Smooth muscle cell (in vitro differentiated cells): ENCODE data around the gene ZNF43. TPM values are rescaled to one million over a fixed set of nuclear protein-coding genes. Genes with fewer than 3 reads are reported as not detected.

Experiments used
- DNase-seq: peaks from one replicate; lab custom pipeline; 2025; ENCODE audit not compliant: unreplicated experiment; lab: John Stamatoyannopoulos, UW
- H2AFZ ChIP-seq: fragments of 200-600 bp; sonication (generic); 2 replicates; pipeline ENCODE4 v1.6.0; 2016; ENCODE audit warnings: antibody characterized with exemption, low read depth, mild to moderate bottlenecking
- H3F3A ChIP-seq: fragments of 200-600 bp; sonication (generic); 2 replicates; pipeline ENCODE4 v1.6.0; 2017; ENCODE audit warnings: antibody characterized with exemption, low read depth
- H3K27ac ChIP-seq: fragments of 200-600 bp; sonication (generic); 2 replicates; pipeline ENCODE4 v1.5.1; 2016; ENCODE audit warnings: low read depth, mild to moderate bottlenecking
- H3K27me3 ChIP-seq: fragments of 200-600 bp; sonication (generic); 2 replicates; pipeline ENCODE4 v1.6.1; 2016; ENCODE audit warnings: low read depth, mild to moderate bottlenecking
- H3K36me3 ChIP-seq: fragments of 200-600 bp; sonication (generic); 2 replicates; pipeline ENCODE4 v1.5.1; 2016; ENCODE audit warnings: low read depth
- H3K4me1 ChIP-seq: fragments of 200-600 bp; sonication (generic); 2 replicates; pipeline ENCODE4 v1.5.1; 2016; ENCODE audit warnings: low read depth
- H3K4me2 ChIP-seq: fragments of 200-600 bp; sonication (generic); 2 replicates; pipeline ENCODE4 v1.6.0; 2016; ENCODE audit warnings: mild to moderate bottlenecking
- H3K4me3 ChIP-seq: fragments of 200-600 bp; sonication (generic); 2 replicates; pipeline ENCODE4 v1.5.1; 2016; ENCODE audit warnings: mild to moderate bottlenecking
- H3K79me2 ChIP-seq: fragments of 200-600 bp; sonication (generic); 2 replicates; pipeline ENCODE4 v1.6.0; 2016; ENCODE audit warnings: low read depth, mild to moderate bottlenecking
- H3K9ac ChIP-seq: fragments of 200-600 bp; sonication (generic); 2 replicates; pipeline ENCODE4 v1.6.0; 2016; ENCODE audit warnings: low read depth
- H3K9me3 ChIP-seq: fragments of 200-600 bp; sonication (generic); replicated peaks from 2 replicates; pipeline ENCODE4 v1.5.1; 2016; ENCODE audit warnings: low read depth
- H4K20me1 ChIP-seq: fragments of 200-600 bp; sonication (generic); 2 replicates; pipeline ENCODE4 v1.6.0; 2016; ENCODE audit warnings: low read depth
- WGBS: methylation state at CpG from one replicate; pipeline ENCODE4 v1.1.7; 2016; ENCODE audit warnings: low lambda C conversion rate; 5-methylcytosine and 5-hydroxymethylcytosine counted together
- polyA plus RNA-seq: library from polyadenylated mRNA; unstranded; fragments of >200 nt; fragmentation: Nextera tagmentation; extraction: Ambion mirVana; gene quantifications from 2 replicates; pipeline ENCODE4 v1.2.1, GENCODE V29; 2016
- total RNA-seq: library from RNA; depleted of rRNA; stranded (reverse); fragments of >200 nt; gene quantifications from 2 replicates; pipeline ENCODE4 v1.2.3, GENCODE V29; 2014
- TF ChIP-seq, protein P1 (sequence below): fragments of 200-600 bp; sonication (generic); IDR thresholded peaks from 2 replicates; pipeline ENCODE4 v1.5.1; 2017; ENCODE audit warnings: borderline replicate concordance, mild to moderate bottlenecking, antibody characterized with exemption; ENCODE audit not compliant: insufficient read depth, poor library complexity, severe bottlenecking

The ZNF43 gene
- total and polyA plus RNA-seq, 2 experiments from 2014 or later: 5.1 to 19.5 TPM

DNA sequence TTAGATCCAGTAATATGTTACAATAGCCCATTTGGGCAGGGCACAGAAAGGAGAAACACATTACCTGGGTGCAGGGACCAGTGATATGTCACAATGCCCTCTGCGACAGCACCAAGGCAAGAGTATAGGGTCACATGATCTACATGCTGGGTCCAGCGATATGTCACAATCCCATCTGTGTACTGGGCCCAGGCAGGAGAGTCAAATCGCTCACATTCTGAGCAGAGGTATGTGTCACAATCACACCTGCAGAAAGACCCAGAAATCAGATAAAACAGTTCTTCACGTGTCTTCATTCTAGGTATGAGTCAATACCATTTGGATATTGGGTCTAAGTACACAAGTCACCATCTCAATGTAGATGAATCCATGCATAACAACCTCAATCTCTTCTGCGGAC, 7.1 kb upstream of the ZNF43 start:
- 97% methylated on average over 5 of the region's 5 CpGs for WGBS
- Histone ChIP-seq H3K4me2 (no peak overlapping the region), H3K79me2 (no peaks in the 10 kb centered on the region)

DNA sequence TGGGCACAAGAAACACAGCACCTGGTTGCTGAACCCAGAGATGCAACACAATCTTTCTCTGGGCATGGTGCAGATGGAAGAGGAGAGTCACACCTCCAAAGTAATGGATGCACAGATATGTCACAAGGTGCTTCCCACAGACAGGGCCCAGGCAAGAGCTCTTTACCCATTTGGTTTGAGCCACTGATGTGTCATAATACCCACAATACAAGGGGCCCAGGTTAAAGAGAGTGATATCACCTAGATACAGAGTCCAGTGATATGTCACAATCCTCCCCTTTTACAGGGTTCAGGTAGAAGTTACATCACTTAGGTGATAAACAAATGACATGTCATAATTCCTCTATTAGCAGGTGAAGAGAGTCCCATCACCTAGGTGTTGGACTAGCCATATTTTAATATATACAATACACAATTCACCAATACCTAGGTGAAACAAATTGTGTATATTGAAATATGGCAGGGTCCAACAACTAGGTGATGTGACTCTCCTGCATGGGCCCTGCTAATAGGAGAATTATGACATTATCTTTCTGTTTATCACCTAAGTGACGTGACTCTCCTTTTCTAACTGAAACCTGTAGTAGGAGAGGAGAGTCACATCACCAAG, 5.6 kb upstream of the ZNF43 start:
- TF ChIP-seq, protein P1, sequence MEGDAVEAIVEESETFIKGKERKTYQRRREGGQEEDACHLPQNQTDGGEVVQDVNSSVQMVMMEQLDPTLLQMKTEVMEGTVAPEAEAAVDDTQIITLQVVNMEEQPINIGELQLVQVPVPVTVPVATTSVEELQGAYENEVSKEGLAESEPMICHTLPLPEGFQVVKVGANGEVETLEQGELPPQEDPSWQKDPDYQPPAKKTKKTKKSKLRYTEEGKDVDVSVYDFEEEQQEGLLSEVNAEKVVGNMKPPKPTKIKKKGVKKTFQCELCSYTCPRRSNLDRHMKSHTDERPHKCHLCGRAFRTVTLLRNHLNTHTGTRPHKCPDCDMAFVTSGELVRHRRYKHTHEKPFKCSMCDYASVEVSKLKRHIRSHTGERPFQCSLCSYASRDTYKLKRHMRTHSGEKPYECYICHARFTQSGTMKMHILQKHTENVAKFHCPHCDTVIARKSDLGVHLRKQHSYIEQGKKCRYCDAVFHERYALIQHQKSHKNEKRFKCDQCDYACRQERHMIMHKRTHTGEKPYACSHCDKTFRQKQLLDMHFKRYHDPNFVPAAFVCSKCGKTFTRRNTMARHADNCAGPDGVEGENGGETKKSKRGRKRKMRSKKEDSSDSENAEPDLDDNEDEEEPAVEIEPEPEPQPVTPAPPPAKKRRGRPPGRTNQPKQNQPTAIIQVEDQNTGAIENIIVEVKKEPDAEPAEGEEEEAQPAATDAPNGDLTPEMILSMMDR: no peak
- H3K36me3 ChIP-seq: no peaks in the 10 kb centered on the region
- WGBS: 84% methylated on average over 1 of the region's 1 CpG
- H3K4me2 ChIP-seq: no peak overlapping the region
- H3K4me3 ChIP-seq: no peak overlapping the region
- H3K9me3 ChIP-seq: no peaks in the 10 kb centered on the region
- H3K9ac ChIP-seq: no peak overlapping the region
- H3K27me3 ChIP-seq: no peaks in the 10 kb centered on the region
- peaks cover 9% of the 10 kb centered on the region for H3F3A ChIP-seq
- no peak overlapping the region for H3K27ac ChIP-seq
- no peaks in the 10 kb centered on the region for H4K20me1 ChIP-seq
- no peak overlapping the region for H2AFZ ChIP-seq
- DNase-seq: no peak
- H3K79me2 ChIP-seq: no peaks in the 10 kb centered on the region
- peaks cover 3% of the 10 kb centered on the region for H3K4me1 ChIP-seq

More for the DNA sequence above, 7.1 kb upstream of the ZNF43 start:
- Histone ChIP-seq H3K36me3 (no peaks in the 10 kb centered on the region), H2AFZ (no peak overlapping the region), H3K4me3 (no peak overlapping the region), H3K4me1 (no peaks in the 10 kb centered on the region), H3F3A (peaks cover under 1% of the 10 kb centered on the region), H3K27me3 (no peaks in the 10 kb centered on the region), H3K27ac (no peak overlapping the region), H3K9me3 (no peaks in the 10 kb centered on the region), H4K20me1 (no peaks in the 10 kb centered on the region), H3K9ac (no peak overlapping the region)
- no peak for DNase-seq
- TF ChIP-seq, protein P1: no peak

- Histone ChIP-seq H3K4me1 (peaks cover 6% of the 10 kb centered on the region), H3K9me3 (no peaks in the 10 kb centered on the region), H3K27me3 (no peaks in the 10 kb centered on the region), H3K79me2 (no peaks in the 10 kb centered on the region), H4K20me1 (no peaks in the 10 kb centered on the region), H3K27ac (no peak overlapping the region), H3K9ac (no peak overlapping the region), H2AFZ (no peak overlapping the region), H3K36me3 (no peaks in the 10 kb centered on the region), H3K4me2 (no peak overlapping the region), H3F3A (peaks cover 12% of the 10 kb centered on the region), H3K4me3 (no peak overlapping the region)
- over 99% methylated on average over 5 of the region's 5 CpGs for WGBS
- TF ChIP-seq, protein P1: no peak
- no peak for DNase-seq
Measured at GRCh38 chr19:21841081-21841480, 5.1 kb upstream of the ZNF43 start.

DNA sequence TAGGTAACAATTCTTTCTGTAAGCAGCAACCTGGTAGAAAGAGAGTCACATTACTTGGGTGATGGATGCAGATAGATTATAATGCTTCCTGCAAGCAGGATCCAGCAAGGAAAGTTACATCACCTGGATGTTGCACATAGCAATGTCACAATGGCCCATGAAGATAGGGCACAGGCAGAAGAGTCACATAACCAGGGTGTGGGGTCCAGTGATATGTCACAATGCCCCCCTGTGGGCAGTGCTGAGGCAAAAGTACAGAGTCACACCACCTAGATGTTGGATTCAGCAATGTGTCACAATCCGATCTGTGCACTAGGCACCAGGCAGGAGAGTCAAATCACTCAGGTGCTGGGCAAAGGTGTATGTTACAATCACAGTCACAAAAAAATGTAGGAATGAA, 4.0 kb upstream of the ZNF43 start:
- Histone ChIP-seq H3F3A (peaks cover 12% of the 10 kb centered on the region), H3K4me2 (no peak overlapping the region), H3K36me3 (no peaks in the 10 kb centered on the region), H3K9me3 (no peaks in the 10 kb centered on the region), H3K27me3 (no peaks in the 10 kb centered on the region), H3K9ac (no peak overlapping the region), H3K4me3 (no peak overlapping the region), H2AFZ (no peak overlapping the region), H3K79me2 (peaks cover 6% of the 10 kb centered on the region), H4K20me1 (no peaks in the 10 kb centered on the region), H3K27ac (no peak overlapping the region), H3K4me1 (peaks cover 6% of the 10 kb centered on the region)
- 100% methylated on average over 1 of the region's 1 CpG for WGBS
- TF ChIP-seq, protein P1: no peak
- DNase-seq: no peak
